Left lung (tissue), 10 donors: ENCODE data around the gene SAFB2. TPM values are rescaled to one million over a fixed set of nuclear protein-coding genes. Genes with fewer than 3 reads are reported as not detected.

Experiments
- ATAC-seq: fragments of 200-7000 bp; cut with Tn5 transposase; one replicate; pipeline ENCODE4 v1.9.1; 2020; ENCODE audit warnings: moderate library complexity
- DNase-seq, 4 donors: peaks; one replicate each; pipeline ENCODE4 v3.0.0-alpha.2; 2013 to 2020
- H3K27ac ChIP-seq, 2 donors: fragments of 200-600 bp; sonication (generic) in 1 of 2; one replicate each; pipeline versions ENCODE4 v1.5.0 to v1.8.0; 2020 to 2021
- H3K27me3 ChIP-seq, 2 donors: fragments of 200-600 bp; sonication (generic) in 1 of 2; one replicate each; pipeline versions ENCODE4 v1.5.0 to v1.8.0; 2020 to 2021
- H3K36me3 ChIP-seq, 2 donors: fragments of 200-600 bp; sonication (generic) in 1 of 2; one replicate each; pipeline versions ENCODE4 v1.5.0 to v1.8.0; 2020 to 2021
- H3K4me1 ChIP-seq, 2 donors: fragments of 200-600 bp; one replicate each; pipeline ENCODE4 v1.8.0; 2021
- H3K4me3 ChIP-seq, 2 donors: fragments of 200-600 bp; sonication (generic) in 1 of 2; one replicate each; pipeline versions ENCODE4 v1.5.0 to v1.8.0; 2020 to 2021; ENCODE audit warnings: mild to moderate bottlenecking in 1 of 2
- H3K9me3 ChIP-seq, 2 donors: fragments of 200-600 bp; sonication (generic) in 1 of 2; one replicate each; pipeline versions ENCODE4 v1.5.0 to v1.8.0; 2020 to 2021
- CTCF ChIP-seq, 2 donors: fragments of 200-600 bp; sonication (generic) in 1 of 2; IDR thresholded peaks; one replicate each; pipeline versions ENCODE4 v1.5.0 to v1.8.0; 2021; ENCODE audit warnings: antibody characterized with exemption in 2 of 2
- intact Hi-C, 2 donors: fragments of 100-400 bp; cut with DNase I; formaldehyde crosslinking; loops; one replicate each; pipeline versions ENCODE4 v1.11.2 to v1.14.2; 2022
- polyA plus RNA-seq, 6 donors: library from polyadenylated mRNA; unstranded; fragments of 120-200 nt; gene quantifications; one replicate each; pipeline ENCODE4 v1.2.1, GENCODE V29; 2013; ENCODE audit not compliant: insufficient read length in 6 of 6
- total RNA-seq, 2 donors: library from RNA; stranded (reverse); fragmentation: NEBNext Ultra II Directional; extraction: Animal tissue kit (Norgen Biotek cat#: 25700); gene quantifications; one replicate each; pipeline ENCODE4 v1.2.1, GENCODE V29; 2021
- donor health status: DM: no; HTN: yes; CAD: no.
- donor health status: DM: no; HTN: no; CAD: no.

SAFB2 gene
- total and polyA plus RNA-seq, 8 donors = 62.0 to 110 (median 84.8) TPM

GRCh38 chr19:5624741-5625278, 2.2 kb upstream of the SAFB2 start:
- no peak for TF ChIP-seq CTCF (IDR thresholded peaks at IDR 0.05)
- H3K4me3 ChIP-seq = peak overlapping the region; percentile 94 to 99
- peak overlapping the region in 1 of 2 donors; percentile 96 for H3K27ac ChIP-seq
- H3K36me3 ChIP-seq = peaks cover 0 to 59% of the 10 kb centered on the region in 2 donors
- no peaks in the 10 kb centered on the region for H3K9me3 ChIP-seq
- intact Hi-C loops = no loop called here
- H3K4me1 ChIP-seq = peaks cover 49 to 79% of the 10 kb centered on the region in 2 donors
- ATAC-seq (no peak), DNase-seq (no peak)
- no peaks in the 10 kb centered on the region for H3K27me3 ChIP-seq

- H3K27me3 ChIP-seq = no peaks in the 10 kb centered on the region
- peak overlapping the region; percentile 91 to 96 for H3K27ac ChIP-seq
- H3K4me1 ChIP-seq = peaks cover 49 to 81% of the 10 kb centered on the region in 2 donors
- H3K36me3 ChIP-seq = peaks cover 0 to 59% of the 10 kb centered on the region in 2 donors
- no peak for TF ChIP-seq CTCF (IDR thresholded peaks at IDR 0.05)
- peak overlapping the region; percentile 94 to 99 for H3K4me3 ChIP-seq
- intact Hi-C loops = no loop called here
- DNase-seq = peak in 3 of 4 donors; percentile 45 to 75 (median 51)
- ATAC-seq = peak; percentile 3
- no peaks in the 10 kb centered on the region for H3K9me3 ChIP-seq
These were observed 1.6 kb upstream of the SAFB2 start for GRCh38 chr19:5624018-5624663.

- H3K27ac ChIP-seq = peak overlapping the region; percentile 91 to 96
- peak in 1 of 4 donors; percentile 6 for DNase-seq
- no peaks in the 10 kb centered on the region for H3K9me3 ChIP-seq
- H3K4me3 ChIP-seq = peak overlapping the region; percentile 94 to 99
- H3K4me1 ChIP-seq = peaks cover 49 to 81% of the 10 kb centered on the region in 2 donors
- peak; percentile 15 for ATAC-seq
- no peak for TF ChIP-seq CTCF (IDR thresholded peaks at IDR 0.05)
- peaks cover 0 to 59% of the 10 kb centered on the region in 2 donors for H3K36me3 ChIP-seq
- intact Hi-C loops = no loop called here
- H3K27me3 ChIP-seq = no peaks in the 10 kb centered on the region
These were observed 931 bp upstream of the SAFB2 start for GRCh38 chr19:5623397-5624017.

- Histone ChIP-seq H3K4me1 (peaks cover 36 to 80% of the 10 kb centered on the region in 2 donors), H3K27me3 (no peaks in the 10 kb centered on the region), H3K9me3 (no peaks in the 10 kb centered on the region), H3K36me3 (peaks cover 0 to 59% of the 10 kb centered on the region in 2 donors), H3K27ac (peak overlapping the region; percentile 86 to 96), H3K4me3 (peak overlapping the region; percentile 98 to 99)
- intact Hi-C loops = no loop called here
- ATAC-seq (no peak), DNase-seq (peak in 1 of 4 donors; percentile 40)
- no peak for TF ChIP-seq CTCF (IDR thresholded peaks at IDR 0.05)
These were observed 571 bp downstream of the SAFB2 start for GRCh38 chr19:5621945-5622464.
